Lower leg skin (tissue), 4 donors: ENCODE results near the gene PRF1. TPM values are rescaled to one million over a fixed set of nuclear protein-coding genes. Genes with fewer than 3 reads are reported as not detected.

ENCODE experiments used
- DNase-seq, 2 donors: peaks; one replicate each; pipeline ENCODE4 v3.0.0-alpha.2; 2019; ENCODE audit warnings: low spot score in 2 of 2
- H3K4me3 ChIP-seq: fragments of 200-600 bp; sonication (generic); 2 replicates; pipeline ENCODE4 v1.5.1; 2017; ENCODE audit warnings: mild to moderate bottlenecking, low read depth; ENCODE audit not compliant: poor library complexity, severe bottlenecking
- POLR2A ChIP-seq, 2 donors: fragments of 450-650 bp; IDR thresholded peaks; one replicate each; pipeline ENCODE4 v1.6.1; 2016 to 2017; ENCODE audit warnings: antibody characterized with exemption in 2 of 2, mild to moderate bottlenecking in 1 of 2, moderate library complexity in 1 of 2
- WGBS, 2 donors: methylation state at CpG; one replicate each; pipeline ENCODE4 v1.1.5; 2018; 5-methylcytosine and 5-hydroxymethylcytosine counted together
- intact Hi-C: fragments of 100-400 bp; cut with DNase I; formaldehyde crosslinking; loops from one replicate; pipeline ENCODE4 v1.15.0; 2023; ENCODE audit warnings: low total_unique reads
- total RNA-seq, 4 donors: library from RNA; depleted of rRNA; stranded (reverse); fragments of >200 nt; gene quantifications; one replicate each; pipeline ENCODE4 v1.1.0, GENCODE V29; 2016
- TF ChIP-seq, protein P1 (sequence below), 3 donors: fragments of 450-650 bp; IDR thresholded peaks; one replicate each; pipeline ENCODE4 v1.5.1; 2016; ENCODE audit warnings: antibody characterized with exemption in 3 of 3, mild to moderate bottlenecking in 3 of 3, moderate library complexity in 2 of 3

PRF1 gene
- total RNA-seq, 4 donors from 2014 or later, result 0.36 to 1.4 (median 1.1) TPM

DNA sequence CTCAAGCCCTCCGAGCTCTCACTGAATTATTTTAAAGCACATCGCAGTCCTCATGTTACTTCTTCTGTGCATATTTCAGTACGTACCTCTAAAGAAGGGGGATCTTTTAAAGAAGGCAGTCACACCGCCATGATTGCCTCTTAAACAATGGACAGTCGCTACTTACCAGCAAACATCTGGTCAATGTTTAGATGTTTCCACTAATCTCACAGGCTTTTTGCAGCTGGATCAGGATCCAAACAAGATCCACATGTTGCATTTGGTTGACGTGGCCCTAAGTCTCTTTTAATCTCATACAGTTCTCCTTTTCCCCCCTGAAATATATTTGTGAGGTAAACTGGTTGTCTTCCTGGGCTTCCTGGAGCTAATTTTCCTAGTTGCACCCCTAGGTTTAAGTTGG is 50.0 kb downstream of the PRF1 start:
- intact Hi-C loops, result loop anchor here (5.0 kb wide), 1 partner anchor 325 kb away; no protein-coding TSS in a partner anchor
- no peak for DNase-seq
- TF ChIP-seq, protein P1, sequence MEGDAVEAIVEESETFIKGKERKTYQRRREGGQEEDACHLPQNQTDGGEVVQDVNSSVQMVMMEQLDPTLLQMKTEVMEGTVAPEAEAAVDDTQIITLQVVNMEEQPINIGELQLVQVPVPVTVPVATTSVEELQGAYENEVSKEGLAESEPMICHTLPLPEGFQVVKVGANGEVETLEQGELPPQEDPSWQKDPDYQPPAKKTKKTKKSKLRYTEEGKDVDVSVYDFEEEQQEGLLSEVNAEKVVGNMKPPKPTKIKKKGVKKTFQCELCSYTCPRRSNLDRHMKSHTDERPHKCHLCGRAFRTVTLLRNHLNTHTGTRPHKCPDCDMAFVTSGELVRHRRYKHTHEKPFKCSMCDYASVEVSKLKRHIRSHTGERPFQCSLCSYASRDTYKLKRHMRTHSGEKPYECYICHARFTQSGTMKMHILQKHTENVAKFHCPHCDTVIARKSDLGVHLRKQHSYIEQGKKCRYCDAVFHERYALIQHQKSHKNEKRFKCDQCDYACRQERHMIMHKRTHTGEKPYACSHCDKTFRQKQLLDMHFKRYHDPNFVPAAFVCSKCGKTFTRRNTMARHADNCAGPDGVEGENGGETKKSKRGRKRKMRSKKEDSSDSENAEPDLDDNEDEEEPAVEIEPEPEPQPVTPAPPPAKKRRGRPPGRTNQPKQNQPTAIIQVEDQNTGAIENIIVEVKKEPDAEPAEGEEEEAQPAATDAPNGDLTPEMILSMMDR (IDR thresholded peaks at IDR 0.05), result no peak
- no peak for TF ChIP-seq POLR2A (IDR thresholded peaks at IDR 0.05)
- WGBS, 2 donors, result 90% methylated on average over 6 of the region's 6 CpGs
- no peak overlapping the region for H3K4me3 ChIP-seq

DNA sequence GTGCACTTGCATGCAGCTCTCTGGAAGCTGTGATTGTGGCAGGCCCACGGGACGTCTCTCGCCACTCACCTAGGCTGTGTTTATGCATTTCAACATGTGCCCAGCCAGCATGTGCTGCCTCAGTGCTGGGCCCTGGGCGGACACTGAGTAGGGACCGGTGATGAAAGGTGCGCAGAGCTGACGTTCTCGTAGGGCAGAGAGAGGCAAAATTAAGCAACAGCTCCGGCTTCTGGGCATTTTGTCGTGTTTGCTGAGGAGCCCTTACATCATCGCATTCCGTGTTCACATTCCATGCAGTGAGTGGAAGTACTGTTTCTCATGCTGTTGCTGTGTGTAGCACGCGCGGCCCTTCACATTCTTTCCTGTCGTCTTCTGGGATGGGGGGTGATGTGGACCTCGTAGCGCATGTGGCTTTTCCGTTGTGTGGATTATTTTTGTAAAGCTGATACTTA is 50.5 kb downstream of the PRF1 start:
- intact Hi-C loops, result loop anchor here (5.0 kb wide), 1 partner anchor 325 kb away; no protein-coding TSS in a partner anchor
- 78 to 79% methylated on average over 19 of the region's 19 CpGs for WGBS, 2 donors
- DNase-seq, result no peak

GRCh38 chr10:70551466-70551865 is 51.1 kb downstream of the PRF1 start:
- no peak overlapping the region for H3K4me3 ChIP-seq
- TF ChIP-seq, protein P1 (IDR thresholded peaks at IDR 0.05), result no peak
- no peak for TF ChIP-seq POLR2A (IDR thresholded peaks at IDR 0.05)
- intact Hi-C loops, result loop anchor here (5.0 kb wide), 1 partner anchor 326 kb away; no protein-coding TSS in a partner anchor
- no peak for DNase-seq
- WGBS, 2 donors, result 50 to 54% methylated on average over 2 of the region's 2 CpGs

More for the DNA sequence above, 50.5 kb downstream of the PRF1 start:
- H3K4me3 ChIP-seq, result no peak overlapping the region
- TF ChIP-seq, protein P1 (IDR thresholded peaks at IDR 0.05), result no peak
- TF ChIP-seq POLR2A (IDR thresholded peaks at IDR 0.05), result no peak

GRCh38 chr10:70550459-70550858 is 52.1 kb downstream of the PRF1 start:
- TF ChIP-seq POLR2A (IDR thresholded peaks at IDR 0.05), result no peak
- TF ChIP-seq, protein P1 (IDR thresholded peaks at IDR 0.05), result no peak
- H3K4me3 ChIP-seq, result no peak overlapping the region
- DNase-seq, result no peak
- 78 to 82% methylated on average over 6 of the region's 6 CpGs for WGBS, 2 donors
- intact Hi-C loops, result loop anchor here (5.0 kb wide), 1 partner anchor 327 kb away; no protein-coding TSS in a partner anchor

GRCh38 chr10:70549962-70550458 is 52.5 kb downstream of the PRF1 start:
- intact Hi-C loops, result loop anchor here (5.0 kb wide), 2 partner anchors 212 to 327 kb away; no protein-coding TSS in a partner anchor
- peak; percentile 49 to 94 for DNase-seq
- WGBS, 2 donors, result 79 to 89% methylated on average over 3 of the region's 3 CpGs
- no peak for TF ChIP-seq POLR2A (IDR thresholded peaks at IDR 0.05)
- TF ChIP-seq, protein P1 (IDR thresholded peaks at IDR 0.05), result peak in 1 of 3 donors; percentile 86
- no peak overlapping the region for H3K4me3 ChIP-seq
